PC-9 (cell line): ENCODE measurements around the gene SNCA. TPM values are rescaled to one million over a fixed set of nuclear protein-coding genes. Genes with fewer than 3 reads are reported as not detected.

Source experiments
- BruUV-seq: library from RNA; stranded (reverse); fragments of 400-500 nt; replicated peaks from 2 replicates; lab custom pipeline; 2021; lab: Mats Ljungman, UMichigan
- CTCF ChIA-PET: fragments of 300-600 bp; sonication (Branson Sonifier 250); formaldehyde crosslinking; loops from one replicate; lab custom pipeline; 2022; ENCODE audit warnings: antibody characterized with exemption; lab: Charles Lee
- POLR2A ChIA-PET: fragments of 300-600 bp; sonication (Branson Sonifier 250); formaldehyde crosslinking; loops from one replicate; lab custom pipeline; 2022; ENCODE audit warnings: antibody characterized with exemption; ENCODE audit not compliant: unreplicated experiment; lab: Charles Lee
- DNase-seq, 2 experiments: peaks; one replicate each; pipeline versions ENCODE4 v3.0.0 to v3.0.0-alpha.2; 2015 to 2022; ENCODE audit warnings: mixed read lengths in 1 of 2
- H2AFZ ChIP-seq: fragments of 200-600 bp; sonication (generic); 2 replicates; pipeline ENCODE4 v1.8.1; 2017; ENCODE audit warnings: antibody characterized with exemption
- H3F3A ChIP-seq: fragments of 200-600 bp; sonication (generic); 2 replicates; pipeline ENCODE4 v1.8.1; 2017; ENCODE audit warnings: antibody characterized with exemption, mild to moderate bottlenecking, low read depth; ENCODE audit not compliant: insufficient read depth
- H3K27ac ChIP-seq: fragments of 200-600 bp; sonication (generic); 2 replicates; pipeline ENCODE4 v1.6.1; 2016; ENCODE audit warnings: mixed run types
- H3K27me3 ChIP-seq: fragments of 200-600 bp; sonication (generic); 2 replicates; pipeline ENCODE4 v1.6.1; 2016; ENCODE audit warnings: low read depth, mixed run types; ENCODE audit not compliant: insufficient read depth
- H3K36me3 ChIP-seq: fragments of 200-600 bp; sonication (generic); 2 replicates; pipeline ENCODE4 v1.6.1; 2016; ENCODE audit warnings: low read depth, mixed run types
- H3K4me1 ChIP-seq: fragments of 200-600 bp; sonication (generic); replicated peaks from 2 replicates; pipeline ENCODE4 v1.6.1; 2016; ENCODE audit warnings: mixed run types; ENCODE audit not compliant: insufficient read depth
- H3K4me2 ChIP-seq: fragments of 200-600 bp; sonication (generic); 2 replicates; pipeline ENCODE4 v1.6.1; 2017; ENCODE audit warnings: mixed run types
- H3K4me3 ChIP-seq: fragments of 200-600 bp; sonication (generic); 2 replicates; pipeline ENCODE4 v1.6.1; 2016; ENCODE audit warnings: mixed run types
- H3K79me2 ChIP-seq: fragments of 200-600 bp; sonication (generic); 2 replicates; pipeline ENCODE4 v1.6.1; 2017; ENCODE audit warnings: low read depth, mixed run types
- H3K9me2 ChIP-seq: fragments of 200-600 bp; sonication (generic); 2 replicates; pipeline ENCODE4 v1.8.1; 2017; ENCODE audit warnings: mild to moderate bottlenecking; ENCODE audit not compliant: insufficient read depth
- H3K9me3 ChIP-seq: fragments of 200-600 bp; sonication (generic); 2 replicates; pipeline ENCODE4 v1.8.1; 2016; ENCODE audit warnings: low read depth; ENCODE audit not compliant: insufficient read depth
- H4K20me1 ChIP-seq: fragments of 200-600 bp; sonication (generic); 2 replicates; pipeline ENCODE4 v1.8.1; 2017; ENCODE audit not compliant: insufficient read depth
- CTCF ChIP-seq: fragments of 200-600 bp; sonication (generic); conservative IDR thresholded peaks from 2 replicates; pipeline ENCODE4 v1.6.1; 2017; ENCODE audit warnings: mixed run types, antibody characterized with exemption, mild to moderate bottlenecking, moderate library complexity
- EZH2 ChIP-seq: fragments of 200-600 bp; sonication (generic); IDR thresholded peaks from 2 replicates; pipeline ENCODE4 v1.8.0; 2017; ENCODE audit warnings: antibody characterized with exemption, low read depth
- intact Hi-C: fragments of 100-400 bp; cut with micrococcal nuclease; formaldehyde crosslinking; loops from one replicate; pipeline ENCODE4 v1.10.0; 2022; ENCODE audit not compliant: unreplicated experiment
- total RNA-seq: library from RNA; stranded (reverse); gene quantifications from 2 replicates; pipeline ENCODE4 v1.2.3, GENCODE V29; 2021

The SNCA gene
- total RNA-seq, 1 experiment from 2014 or later = 4.8 TPM

GRCh38 chr4:89681671-89682070, 155.3 kb downstream of the SNCA start:
- H3K36me3 ChIP-seq = no peaks in the 10 kb centered on the region
- ChIA-PET CTCF (no interaction called here), POLR2A (no interaction called here)
- no peak overlapping the region for H3K4me3 ChIP-seq
- no peaks in the 10 kb centered on the region for H3F3A ChIP-seq
- no peaks in the 10 kb centered on the region for H3K79me2 ChIP-seq
- no peaks in the 10 kb centered on the region for H4K20me1 ChIP-seq
- TF ChIP-seq CTCF (no peak), EZH2 (no peak)
- no peaks in the 10 kb centered on the region for H3K4me1 ChIP-seq
- intact Hi-C loops = no loop called here
- H3K27ac ChIP-seq = no peak overlapping the region
- no peaks in the 10 kb centered on the region for H3K27me3 ChIP-seq
- H3K9me2 ChIP-seq = no peaks in the 10 kb centered on the region
- no peak overlapping the region for H3K4me2 ChIP-seq
- no peak for DNase-seq
- BruUV-seq = no TSS peak
- no peak overlapping the region for H2AFZ ChIP-seq
- no peaks in the 10 kb centered on the region for H3K9me3 ChIP-seq

- no peak overlapping the region for H3K4me3 ChIP-seq
- H3K36me3 ChIP-seq = no peaks in the 10 kb centered on the region
- ChIA-PET POLR2A (no interaction called here), CTCF (no interaction called here)
- intact Hi-C loops = no loop called here
- H3F3A ChIP-seq = no peaks in the 10 kb centered on the region
- DNase-seq = no peak
- H2AFZ ChIP-seq = no peak overlapping the region
- H3K27me3 ChIP-seq = no peaks in the 10 kb centered on the region
- no TSS peak for BruUV-seq
- H3K4me1 ChIP-seq = no peaks in the 10 kb centered on the region
- no peaks in the 10 kb centered on the region for H3K79me2 ChIP-seq
- no peaks in the 10 kb centered on the region for H3K9me2 ChIP-seq
- no peak overlapping the region for H3K27ac ChIP-seq
- no peaks in the 10 kb centered on the region for H3K9me3 ChIP-seq
- no peak for TF ChIP-seq CTCF
- TF ChIP-seq EZH2 = no peak
- no peak overlapping the region for H3K4me2 ChIP-seq
- H4K20me1 ChIP-seq = no peaks in the 10 kb centered on the region
Measured at GRCh38 chr4:89681219-89681618, 155.7 kb downstream of the SNCA start.

- ChIA-PET CTCF (no interaction called here), POLR2A (no interaction called here)
- Histone ChIP-seq H3K9me3 (no peaks in the 10 kb centered on the region), H3K27me3 (no peaks in the 10 kb centered on the region), H3K79me2 (no peaks in the 10 kb centered on the region), H3K4me3 (no peak overlapping the region), H3F3A (no peaks in the 10 kb centered on the region), H4K20me1 (no peaks in the 10 kb centered on the region), H3K4me1 (no peaks in the 10 kb centered on the region), H3K27ac (no peak overlapping the region), H3K9me2 (no peaks in the 10 kb centered on the region), H2AFZ (no peak overlapping the region), H3K4me2 (no peak overlapping the region), H3K36me3 (no peaks in the 10 kb centered on the region)
- intact Hi-C loops = no loop called here
- no peak for DNase-seq
- BruUV-seq = no TSS peak
- TF ChIP-seq EZH2 (no peak), CTCF (no peak)
Measured at GRCh38 chr4:89674876-89675459, 162.0 kb downstream of the SNCA start.

Other genes with a start within 250 kb of the SNCA start
- gene MMRN1, start 57.7 kb upstream of the SNCA start, total RNA-seq = not detected in 2 replicates